ENCODE results near the gene DNAJC6. TPM values are rescaled to one million over a fixed set of nuclear protein-coding genes. Genes with fewer than 3 reads are reported as not detected.
"Not testable (repeated sequence)": the region's sequence is repeated elsewhere in the genome, so short reads cannot be mapped to it uniquely, and the experiment has no call there.

Gene DNAJC6
- total and polyA plus RNA-seq, 2 of the 13 experiments (the other 11 are each of a cell fraction or from before 2014, with no cell fraction given), result 1.0 to 1.6 TPM

GRCh38 chr1:65378247-65378946, 69.1 kb downstream of the DNAJC6 start (continued):
- TF ChIP-seq MLX (CRISPR knock-in tag; IDR thresholded peaks at IDR 0.05), result no peak
- no peak for TF ChIP-seq FOXM1 (CRISPR knock-in tag; IDR thresholded peaks at IDR 0.05)
- no peak for TF ChIP-seq AFF4 (CRISPR knock-in tag; IDR thresholded peaks at IDR 0.05)
- TF ChIP-seq ZNF441 (CRISPR knock-in tag; IDR thresholded peaks at IDR 0.05; ENCODE audit: borderline replicate concordance), result no peak

GRCh38 chr1:65384426-65384825, 75.1 kb downstream of the DNAJC6 start:
- not testable (repeated sequence) for ATAC-seq

More at GRCh38 chr1:65384426-65384825, 75.1 kb downstream of the DNAJC6 start:
- CTCF ChIA-PET (ENCODE audit: low intra/inter-chr PET ratio, low total read pairs); H4K20me1 ChIP-seq (ENCODE audit: insufficient read depth, low read length); H2AFZ ChIP-seq (ENCODE audit: low read length); POLR2A ChIA-PET; DNase-seq (ENCODE audit: low spot score); H3K4me3 ChIP-seq (replicated peaks in 1 of 3; ENCODE audit: insufficient read depth in 1 of 3, low read depth in 2 of 3, low read length in 3 of 3); intact Hi-C loops (cut with micrococcal nuclease; ENCODE audit: unreplicated experiment); FAIRE-seq; in situ Hi-C loops (cut with HindIII; ENCODE audit: extremely low pct_ligation_motif_present, low pct_unique_long_range_greater_than_20kb); BruUV-seq (replicated peaks); H3K27me3 ChIP-seq (ENCODE audit: control insufficient read depth in 1 of 2, insufficient read depth in 2 of 2, low read length in 2 of 2); H3K4me2 ChIP-seq (ENCODE audit: low read depth, low read length); H3K36me3 ChIP-seq (replicated peaks in 1 of 2; ENCODE audit: control insufficient read depth in 1 of 2, insufficient read depth in 2 of 2, low read length in 2 of 2); H3K27ac ChIP-seq (ENCODE audit: extremely low read length, insufficient read depth, low read length); H3K9ac ChIP-seq (ENCODE audit: insufficient read depth, low read depth, low read length); H3K9me3 ChIP-seq (ENCODE audit: low read length); H3K79me2 ChIP-seq (ENCODE audit: insufficient read depth, low read length): not testable (repeated sequence)
- H3K4me1 ChIP-seq (ENCODE audit: insufficient read depth, low read length), result peaks cover 12% of the 10 kb centered on the region; the same call in 1 of the 2 replicates
- 78% methylated on average over 5 of the region's 5 CpGs for WGBS (ENCODE audit: low lambda C conversion rate)
